ENCODE measurements around the gene GLDC. TPM values are rescaled to one million over a fixed set of nuclear protein-coding genes. Genes with fewer than 3 reads are reported as not detected.

Gene GLDC
- total RNA-seq, 2 experiments from 2014 or later, result not detected

- H3K4me3 ChIP-seq (ENCODE audit: low read depth, low read length, poor library complexity, severe bottlenecking), result no peak overlapping the region
- H3K27ac ChIP-seq (ENCODE audit: low read depth, low read length, poor library complexity, severe bottlenecking), result no peak overlapping the region
- no peaks in the 10 kb centered on the region for H3K4me1 ChIP-seq (ENCODE audit: insufficient read depth, low read length, poor library complexity, severe bottlenecking)
- no peak overlapping the region for H2AFZ ChIP-seq (ENCODE audit: low read length)
- no peaks in the 10 kb centered on the region for H4K20me1 ChIP-seq (ENCODE audit: insufficient read depth, low read length)
- no peaks in the 10 kb centered on the region for H3K79me2 ChIP-seq (ENCODE audit: insufficient read depth, low read depth, low read length)
- POLR2A ChIA-PET, result no interaction called here
- TF ChIP-seq, protein P1, sequence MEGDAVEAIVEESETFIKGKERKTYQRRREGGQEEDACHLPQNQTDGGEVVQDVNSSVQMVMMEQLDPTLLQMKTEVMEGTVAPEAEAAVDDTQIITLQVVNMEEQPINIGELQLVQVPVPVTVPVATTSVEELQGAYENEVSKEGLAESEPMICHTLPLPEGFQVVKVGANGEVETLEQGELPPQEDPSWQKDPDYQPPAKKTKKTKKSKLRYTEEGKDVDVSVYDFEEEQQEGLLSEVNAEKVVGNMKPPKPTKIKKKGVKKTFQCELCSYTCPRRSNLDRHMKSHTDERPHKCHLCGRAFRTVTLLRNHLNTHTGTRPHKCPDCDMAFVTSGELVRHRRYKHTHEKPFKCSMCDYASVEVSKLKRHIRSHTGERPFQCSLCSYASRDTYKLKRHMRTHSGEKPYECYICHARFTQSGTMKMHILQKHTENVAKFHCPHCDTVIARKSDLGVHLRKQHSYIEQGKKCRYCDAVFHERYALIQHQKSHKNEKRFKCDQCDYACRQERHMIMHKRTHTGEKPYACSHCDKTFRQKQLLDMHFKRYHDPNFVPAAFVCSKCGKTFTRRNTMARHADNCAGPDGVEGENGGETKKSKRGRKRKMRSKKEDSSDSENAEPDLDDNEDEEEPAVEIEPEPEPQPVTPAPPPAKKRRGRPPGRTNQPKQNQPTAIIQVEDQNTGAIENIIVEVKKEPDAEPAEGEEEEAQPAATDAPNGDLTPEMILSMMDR (conservative IDR thresholded peaks at IDR 0.05; ENCODE audit: low read length), result no peak
- no peak for TF ChIP-seq EZH2phosphoT487 (IDR thresholded peaks at IDR 0.05; ENCODE audit: borderline replicate concordance, low read depth, low read length)
- no peaks in the 10 kb centered on the region for H3K36me3 ChIP-seq (ENCODE audit: insufficient read depth, low read length)
- no peaks in the 10 kb centered on the region for H3K9me2 ChIP-seq (ENCODE audit: insufficient read depth, low read length)
- DNase-seq (ENCODE audit: low spot score), result no peak
- CTCF ChIA-PET (ENCODE audit: unreplicated experiment), result no interaction called here
- BruUV-seq (replicated peaks), result no TSS peak
- no peak overlapping the region for H3K4me2 ChIP-seq (ENCODE audit: low read length)
- no peaks in the 10 kb centered on the region for H3K9me3 ChIP-seq (ENCODE audit: low read length)
- intact Hi-C loops (cut with micrococcal nuclease; ENCODE audit: unreplicated experiment), result no loop called here
Measured at GRCh38 chr9:6522263-6522662, 123.3 kb downstream of the GLDC start.

- CTCF ChIA-PET (ENCODE audit: unreplicated experiment), result no interaction called here
- H3K4me1 ChIP-seq (ENCODE audit: insufficient read depth, low read length, poor library complexity, severe bottlenecking), result no peaks in the 10 kb centered on the region
- POLR2A ChIA-PET, result interaction anchor here (1.0 to 1.6 kb wide), 2 partner anchors 11 to 128 kb away, joined by 3 read pairs; no protein-coding TSS in a partner anchor
Measured at GRCh38 chr9:6512085-6512657, 133.4 kb downstream of the GLDC start.

DNA sequence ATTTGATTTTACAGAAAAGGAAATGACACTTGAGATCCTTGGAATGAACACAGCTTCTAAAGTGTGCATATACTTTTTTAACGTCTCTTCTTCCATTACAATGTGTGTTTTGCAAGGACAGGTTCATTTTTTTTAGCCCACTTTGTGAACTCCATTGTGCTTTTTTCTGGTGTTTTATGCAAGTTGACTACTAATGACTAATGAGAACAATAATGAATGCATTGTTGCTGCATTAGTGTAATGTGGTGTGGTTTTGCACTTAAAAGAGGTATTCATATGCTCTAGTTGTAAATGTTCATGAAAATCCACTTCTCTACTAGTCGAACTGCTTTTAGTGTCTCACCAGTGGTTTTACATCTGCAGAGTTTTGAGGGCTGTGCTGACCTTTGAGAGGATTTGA lies 139.0 kb downstream of the GLDC start:
- no peak for DNase-seq (ENCODE audit: low spot score)
- POLR2A ChIA-PET, result no interaction called here

More at GRCh38 chr9:6512085-6512657, 133.4 kb downstream of the GLDC start:
- Histone ChIP-seq H3K4me2 (ENCODE audit: low read length) (no peak overlapping the region), H3K4me3 (ENCODE audit: low read depth, low read length, poor library complexity, severe bottlenecking) (no peak overlapping the region), H4K20me1 (ENCODE audit: insufficient read depth, low read length) (no peaks in the 10 kb centered on the region), H3K36me3 (ENCODE audit: insufficient read depth, low read length) (peaks cover 22% of the 10 kb centered on the region), H3K27ac (ENCODE audit: low read depth, low read length, poor library complexity, severe bottlenecking) (no peak overlapping the region), H3K79me2 (ENCODE audit: insufficient read depth, low read depth, low read length) (no peaks in the 10 kb centered on the region), H3K9me3 (ENCODE audit: low read length) (no peaks in the 10 kb centered on the region), H2AFZ (ENCODE audit: low read length) (no peak overlapping the region), H3K9me2 (ENCODE audit: insufficient read depth, low read length) (no peaks in the 10 kb centered on the region)
- no peak for TF ChIP-seq EZH2phosphoT487 (IDR thresholded peaks at IDR 0.05; ENCODE audit: borderline replicate concordance, low read depth, low read length)
- TF ChIP-seq, protein P1 (conservative IDR thresholded peaks at IDR 0.05; ENCODE audit: low read length), result no peak
- intact Hi-C loops (cut with micrococcal nuclease; ENCODE audit: unreplicated experiment), result no loop called here
- BruUV-seq (replicated peaks), result no TSS peak
- no peak for DNase-seq (ENCODE audit: low spot score)

More for the DNA sequence above, 139.0 kb downstream of the GLDC start:
- H3K9me3 ChIP-seq (ENCODE audit: low read length), result no peaks in the 10 kb centered on the region
- H3K4me1 ChIP-seq (ENCODE audit: insufficient read depth, low read length, poor library complexity, severe bottlenecking), result no peaks in the 10 kb centered on the region
- intact Hi-C loops (cut with micrococcal nuclease; ENCODE audit: unreplicated experiment), result no loop called here
- H3K36me3 ChIP-seq (ENCODE audit: insufficient read depth, low read length), result peaks cover 73% of the 10 kb centered on the region
- BruUV-seq (replicated peaks), result TSS peak; percentile 19
- no peaks in the 10 kb centered on the region for H3K9me2 ChIP-seq (ENCODE audit: insufficient read depth, low read length)
- H2AFZ ChIP-seq (ENCODE audit: low read length), result no peak overlapping the region
- no peaks in the 10 kb centered on the region for H4K20me1 ChIP-seq (ENCODE audit: insufficient read depth, low read length)
- no peak for TF ChIP-seq EZH2phosphoT487 (IDR thresholded peaks at IDR 0.05; ENCODE audit: borderline replicate concordance, low read depth, low read length)
- TF ChIP-seq, protein P1 (conservative IDR thresholded peaks at IDR 0.05; ENCODE audit: low read length), result no peak
- no peaks in the 10 kb centered on the region for H3K79me2 ChIP-seq (ENCODE audit: insufficient read depth, low read depth, low read length)
- H3K4me2 ChIP-seq (ENCODE audit: low read length), result no peak overlapping the region
- no peak overlapping the region for H3K27ac ChIP-seq (ENCODE audit: low read depth, low read length, poor library complexity, severe bottlenecking)
- no peak overlapping the region for H3K4me3 ChIP-seq (ENCODE audit: low read depth, low read length, poor library complexity, severe bottlenecking)
- CTCF ChIA-PET (ENCODE audit: unreplicated experiment), result no interaction called here

Measured in OCI-LY7 (cell line).